Measurements from ENCODE around the gene CD44.

CD44 gene

DNA sequence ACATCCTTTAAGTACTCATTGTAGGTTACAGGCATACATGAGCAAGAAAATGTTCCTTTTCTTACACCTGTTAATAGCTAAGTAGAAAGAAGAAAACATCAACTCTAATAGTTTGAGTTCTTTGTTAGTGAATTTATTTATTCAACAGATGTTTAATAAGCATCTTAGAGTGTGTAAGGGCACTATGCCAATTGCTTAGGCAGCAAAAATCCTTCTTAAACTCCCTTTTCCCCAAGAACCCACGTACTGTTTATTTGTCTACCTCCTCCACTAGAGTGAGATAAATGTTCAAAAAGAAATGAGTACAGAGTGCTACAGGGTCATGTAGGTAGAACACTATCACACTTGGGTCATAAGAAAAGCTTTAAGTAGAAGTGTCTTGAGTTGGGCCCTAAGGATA lies 131.4 kb downstream of the CD44 start:
- no peak for DNase-seq

DNA sequence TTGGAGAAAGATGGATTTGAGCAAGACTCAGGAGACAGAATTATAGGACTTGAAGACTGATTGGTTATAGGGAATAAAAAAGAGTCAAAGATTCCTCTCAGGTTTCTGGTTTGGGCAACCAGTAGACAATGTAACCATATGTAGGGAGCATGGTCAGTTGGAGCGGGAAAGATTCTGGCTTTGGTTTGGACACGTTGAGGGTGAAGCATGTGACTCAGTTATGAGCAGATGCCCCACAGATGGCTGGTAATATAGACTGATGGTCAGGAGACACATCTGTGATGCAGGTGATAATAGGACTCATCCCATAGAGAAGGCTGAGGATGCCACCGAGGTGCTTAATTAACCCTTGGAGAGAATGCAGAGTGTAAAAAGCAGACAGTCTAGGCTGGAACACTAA lies 132.1 kb downstream of the CD44 start:
- DNase-seq = no peak

DNA sequence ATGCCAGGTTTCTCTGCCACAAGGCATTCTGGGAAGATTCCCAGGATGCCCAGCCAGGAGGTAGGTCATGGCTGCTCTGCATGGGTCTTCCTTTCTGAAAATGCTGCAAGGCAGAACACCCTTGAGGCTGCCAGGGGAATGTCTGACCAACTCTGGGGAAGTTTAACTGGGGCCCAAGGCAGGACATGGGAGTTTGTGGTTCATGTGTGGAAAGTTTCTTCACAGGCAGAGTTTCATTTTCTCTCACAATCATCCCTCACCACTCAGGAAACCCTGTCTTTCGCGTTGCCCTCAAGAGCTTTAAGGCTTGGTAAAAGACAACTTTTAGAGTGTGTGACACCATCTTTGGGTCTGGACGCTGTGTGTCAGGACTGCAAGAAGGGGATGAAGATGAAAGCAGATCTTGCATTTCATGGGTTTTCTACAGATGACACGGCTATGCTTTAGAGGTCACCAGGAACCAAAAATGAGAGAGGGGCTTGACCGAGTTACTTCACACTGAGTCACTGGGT lies 133.5 kb downstream of the CD44 start:
- DNase-seq = no peak

DNA sequence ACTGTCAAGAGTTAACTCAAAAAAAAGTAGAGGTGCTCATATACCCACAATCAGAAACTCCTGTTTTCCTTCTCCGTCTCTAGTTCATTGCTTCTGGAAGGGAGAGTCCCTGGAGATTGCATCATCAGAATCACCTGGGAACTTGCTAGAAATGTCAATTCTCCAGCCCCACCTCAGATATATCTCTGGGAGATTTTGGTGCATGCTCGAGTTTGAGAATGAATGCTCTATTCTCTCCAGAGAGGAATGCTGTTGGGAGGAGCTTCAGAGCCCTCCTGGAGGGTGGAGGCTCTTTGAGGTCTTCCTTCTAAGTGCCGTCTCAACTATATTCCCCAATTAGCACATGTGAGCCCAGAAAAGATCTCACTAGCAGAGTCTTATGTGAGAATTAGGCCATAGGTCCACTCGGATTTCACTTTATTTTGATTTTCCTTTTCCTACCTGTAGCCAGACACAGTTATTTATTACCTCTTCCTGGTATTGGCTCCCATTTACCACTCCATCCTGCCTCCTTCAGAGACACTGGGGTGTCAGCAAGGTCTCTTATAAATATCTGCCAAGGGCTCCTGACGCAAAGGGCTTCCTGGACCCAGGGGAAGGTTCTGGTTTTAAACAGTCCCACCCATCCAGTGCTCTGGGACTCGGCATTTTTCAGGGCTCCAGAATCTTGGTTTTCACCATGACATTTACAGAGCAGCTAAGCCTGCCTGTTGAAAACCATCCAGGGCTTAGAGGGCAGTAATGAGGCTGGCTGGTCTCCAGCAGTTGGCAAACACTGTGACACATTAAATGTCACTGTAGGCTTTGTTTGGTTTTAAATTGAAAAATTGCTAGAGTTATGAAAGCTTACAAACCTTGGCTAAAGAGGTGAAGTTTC lies 136.2 kb downstream of the CD44 start:
- no peak for DNase-seq

DNA sequence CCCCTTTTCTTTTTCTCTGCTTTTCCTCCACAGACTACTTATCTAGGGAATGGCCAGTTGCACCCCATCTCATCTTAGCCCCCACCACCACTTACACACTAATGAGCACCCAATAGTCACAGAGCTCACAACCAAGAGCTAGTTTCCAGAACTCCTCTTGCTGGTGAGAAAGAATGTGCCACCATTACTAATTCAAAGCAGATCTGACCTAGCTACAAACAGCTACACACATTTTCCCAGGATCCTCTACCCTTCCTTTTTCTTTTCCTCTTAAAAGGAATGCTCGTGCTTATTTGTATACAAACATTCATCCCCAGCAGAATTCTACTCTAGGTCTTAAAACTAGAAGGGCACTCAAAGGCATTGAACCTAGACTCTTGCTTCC lies 136.8 kb downstream of the CD44 start:
- DNase-seq = no peak

DNA sequence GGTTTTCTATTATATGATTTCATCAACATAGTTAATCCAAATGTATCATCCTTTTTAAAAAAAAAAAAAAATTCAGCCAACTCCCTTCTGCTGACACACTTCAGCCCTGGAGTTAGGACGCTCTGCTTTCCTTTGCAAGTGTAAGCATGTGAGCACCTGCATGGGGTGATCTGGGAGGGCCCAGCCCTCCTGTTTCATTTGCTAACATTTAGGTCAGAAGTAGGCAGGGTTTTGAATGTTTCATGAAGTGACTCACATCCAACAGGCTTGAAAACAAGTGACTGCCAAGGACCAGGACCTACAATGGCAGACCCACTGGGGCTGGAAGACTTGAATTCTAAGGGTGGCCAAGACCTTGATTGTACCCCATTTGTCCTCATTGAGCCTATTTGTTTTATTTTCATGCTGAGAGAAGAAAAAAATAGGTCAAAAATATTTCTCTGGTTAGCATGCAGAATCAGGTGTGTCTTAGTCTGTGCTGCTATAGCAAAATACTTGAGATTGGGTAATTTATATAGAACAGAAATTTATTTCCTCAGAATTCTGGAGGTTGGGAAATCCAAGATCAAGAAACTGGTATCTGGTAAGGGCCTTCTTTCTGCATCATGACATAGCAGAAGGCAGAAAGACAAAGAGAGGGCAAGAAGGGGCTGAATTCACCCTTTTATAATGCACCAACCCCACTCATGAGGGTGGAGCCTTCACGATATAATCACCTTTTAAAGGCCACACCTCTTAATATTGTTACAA lies 137.6 kb downstream of the CD44 start:
- DNase-seq = no peak

DNA sequence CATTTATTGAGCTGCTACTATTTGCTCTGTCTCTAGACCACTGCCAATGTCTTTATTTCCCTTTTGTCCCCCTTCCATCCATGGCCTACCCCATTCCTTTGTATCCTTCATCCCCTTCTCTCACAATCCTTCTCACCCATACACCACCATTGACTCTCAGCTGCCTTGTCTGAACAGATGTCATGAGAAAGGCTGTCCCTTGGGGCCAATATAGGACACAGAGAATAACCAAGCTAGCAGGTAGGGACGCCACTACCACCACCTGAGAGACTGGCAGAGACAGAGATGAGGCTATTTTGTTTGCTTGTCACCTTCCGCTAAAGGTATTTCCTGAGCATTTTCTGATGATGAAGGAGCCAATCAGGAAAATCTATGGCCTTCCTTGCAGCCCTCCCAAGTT lies 138.9 kb downstream of the CD44 start:
- DNase-seq = no peak

DNA sequence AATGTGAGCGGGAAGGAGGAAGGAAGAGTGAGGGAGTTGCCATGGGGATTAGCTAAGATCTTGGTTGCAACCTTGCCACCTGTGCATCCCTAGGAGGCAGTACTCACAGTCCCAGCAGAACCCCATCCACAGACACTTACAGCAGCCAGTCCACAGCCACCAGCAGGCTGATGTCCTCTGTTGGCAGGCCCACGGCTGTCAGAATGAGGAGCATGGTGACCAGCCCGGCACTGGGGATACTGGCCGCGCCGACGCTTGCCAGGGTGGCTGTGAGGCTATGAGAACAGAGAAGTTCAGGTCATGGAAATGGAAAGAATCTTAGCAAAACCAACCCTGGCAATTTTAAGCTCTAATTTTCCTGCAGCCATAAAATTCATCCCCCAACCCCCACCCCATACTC lies 141.8 kb downstream of the CD44 start:
- no peak for DNase-seq

DNA sequence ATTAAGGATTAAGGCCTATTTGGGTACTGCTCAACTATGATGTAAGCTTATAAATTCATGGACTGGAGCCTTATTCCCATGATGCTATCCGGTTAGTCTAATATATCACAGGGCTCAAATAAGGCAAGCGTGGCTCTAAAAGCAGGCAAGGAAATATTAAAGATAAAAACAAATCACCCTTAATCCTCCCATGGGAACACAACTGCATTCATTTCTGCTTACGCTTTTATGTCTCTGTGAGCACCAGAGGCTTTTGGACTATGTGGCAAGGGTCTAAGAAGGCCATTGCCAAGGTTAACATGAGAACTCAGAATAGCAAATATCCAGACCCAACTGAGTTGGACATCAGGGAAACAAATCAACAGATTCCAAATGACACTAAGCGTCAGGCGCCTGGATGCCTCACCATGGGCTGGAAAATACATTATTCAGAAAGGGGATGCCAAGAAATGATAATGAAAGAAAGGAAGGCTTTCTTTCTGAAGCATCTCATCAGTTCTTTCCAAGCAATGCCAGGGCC lies 142.3 kb downstream of the CD44 start:
- DNase-seq = no peak
